Superior temporal gyrus (tissue), 1 donor: ENCODE measurements around the gene RGR.
"Not testable (repeated sequence)": the region's sequence is repeated elsewhere in the genome, so short reads cannot be mapped to it uniquely, and the experiment has no call there.

Experiments
- DNase-seq: peaks from one replicate; pipeline ENCODE4 v3.0.0-alpha.2; 2016; ENCODE audit errors: extremely low spot score

RGR gene

GRCh38 chr10:84258034-84258695 is 13.3 kb downstream of the RGR start:
- DNase-seq = no peak

GRCh38 chr10:84261236-84261915 is 16.5 kb downstream of the RGR start:
- no peak for DNase-seq

- DNase-seq = no peak
Measured at GRCh38 chr10:84262190-84262956, 17.5 kb downstream of the RGR start.

GRCh38 chr10:84263716-84264115 is 18.9 kb downstream of the RGR start:
- no peak for DNase-seq

GRCh38 chr10:84264611-84265141 is 19.8 kb downstream of the RGR start:
- peak; percentile 88 for DNase-seq

GRCh38 chr10:84265418-84265817 is 20.6 kb downstream of the RGR start:
- DNase-seq = peak; percentile 35

GRCh38 chr10:84267503-84268126 is 22.8 kb downstream of the RGR start:
- DNase-seq = peak; percentile 42

GRCh38 chr10:84269162-84269561 is 24.3 kb downstream of the RGR start:
- no peak for DNase-seq

- no peak for DNase-seq
Measured at GRCh38 chr10:84269773-84270172, 24.9 kb downstream of the RGR start.

- no peak for DNase-seq
Measured at GRCh38 chr10:84270708-84271107, 25.9 kb downstream of the RGR start.

GRCh38 chr10:84279876-84280475 is 35.1 kb downstream of the RGR start:
- DNase-seq = not testable (repeated sequence)

GRCh38 chr10:84286695-84287094 is 41.8 kb downstream of the RGR start:
- no peak for DNase-seq

- no peak for DNase-seq
Measured at GRCh38 chr10:84288151-84288550, 43.3 kb downstream of the RGR start.

- no peak for DNase-seq
Measured at GRCh38 chr10:84289521-84290200, 44.8 kb downstream of the RGR start.

GRCh38 chr10:84290235-84290634 is 45.4 kb downstream of the RGR start:
- no peak for DNase-seq

GRCh38 chr10:84291384-84291783 is 46.5 kb downstream of the RGR start:
- DNase-seq = no peak

GRCh38 chr10:84292502-84292901 is 47.6 kb downstream of the RGR start:
- no peak for DNase-seq

GRCh38 chr10:84293171-84293570 is 48.3 kb downstream of the RGR start:
- DNase-seq = no peak

GRCh38 chr10:84293574-84294016 is 48.7 kb downstream of the RGR start:
- no peak for DNase-seq

GRCh38 chr10:84294766-84295447 is 50.1 kb downstream of the RGR start:
- no peak for DNase-seq
